ENCODE data around the gene ALOX5AP. TPM values are rescaled to one million over a fixed set of nuclear protein-coding genes. Genes with fewer than 3 reads are reported as not detected.

Gene ALOX5AP
- total RNA-seq, 1 experiment from 2014 or later = not detected

DNA sequence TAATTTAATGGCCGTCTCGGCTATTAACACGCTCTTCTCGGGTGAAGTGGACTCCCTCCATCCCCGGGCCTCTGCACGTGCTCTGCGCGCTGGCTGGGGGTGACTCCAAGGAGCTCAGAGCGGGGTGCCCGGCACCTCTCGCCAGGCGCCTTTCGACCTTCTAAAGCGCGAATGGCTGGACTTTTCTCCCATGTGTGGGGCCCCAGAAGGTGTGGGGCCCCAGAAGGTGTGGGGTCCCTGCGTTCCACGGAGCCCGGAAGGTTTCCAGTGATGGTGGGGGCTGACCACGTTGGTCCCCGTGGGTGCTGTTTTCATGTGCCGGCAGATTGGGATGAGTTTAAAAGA, 3.3 kb upstream of the ALOX5AP start (continued):
- TF ChIP-seq SMAD3 (CRISPR knock-in tag; IDR thresholded peaks at IDR 0.05; ENCODE audit: borderline replicate concordance) (no peak), CREM (CRISPR knock-in tag; IDR thresholded peaks at IDR 0.05) (no peak), RORB (CRISPR knock-in tag; IDR thresholded peaks at IDR 0.05) (no peak), NR2C2 (CRISPR knock-in tag; IDR thresholded peaks at IDR 0.05) (no peak), NFATC4 (CRISPR knock-in tag; IDR thresholded peaks at IDR 0.05) (no peak), NR1H2 (CRISPR knock-in tag; IDR thresholded peaks at IDR 0.05) (no peak), TEAD1 (CRISPR knock-in tag; IDR thresholded peaks at IDR 0.05) (no peak), ZNF263 (CRISPR knock-in tag; IDR thresholded peaks at IDR 0.05; ENCODE audit: low read depth) (no peak)
- TF ChIP-seq, protein P1, sequence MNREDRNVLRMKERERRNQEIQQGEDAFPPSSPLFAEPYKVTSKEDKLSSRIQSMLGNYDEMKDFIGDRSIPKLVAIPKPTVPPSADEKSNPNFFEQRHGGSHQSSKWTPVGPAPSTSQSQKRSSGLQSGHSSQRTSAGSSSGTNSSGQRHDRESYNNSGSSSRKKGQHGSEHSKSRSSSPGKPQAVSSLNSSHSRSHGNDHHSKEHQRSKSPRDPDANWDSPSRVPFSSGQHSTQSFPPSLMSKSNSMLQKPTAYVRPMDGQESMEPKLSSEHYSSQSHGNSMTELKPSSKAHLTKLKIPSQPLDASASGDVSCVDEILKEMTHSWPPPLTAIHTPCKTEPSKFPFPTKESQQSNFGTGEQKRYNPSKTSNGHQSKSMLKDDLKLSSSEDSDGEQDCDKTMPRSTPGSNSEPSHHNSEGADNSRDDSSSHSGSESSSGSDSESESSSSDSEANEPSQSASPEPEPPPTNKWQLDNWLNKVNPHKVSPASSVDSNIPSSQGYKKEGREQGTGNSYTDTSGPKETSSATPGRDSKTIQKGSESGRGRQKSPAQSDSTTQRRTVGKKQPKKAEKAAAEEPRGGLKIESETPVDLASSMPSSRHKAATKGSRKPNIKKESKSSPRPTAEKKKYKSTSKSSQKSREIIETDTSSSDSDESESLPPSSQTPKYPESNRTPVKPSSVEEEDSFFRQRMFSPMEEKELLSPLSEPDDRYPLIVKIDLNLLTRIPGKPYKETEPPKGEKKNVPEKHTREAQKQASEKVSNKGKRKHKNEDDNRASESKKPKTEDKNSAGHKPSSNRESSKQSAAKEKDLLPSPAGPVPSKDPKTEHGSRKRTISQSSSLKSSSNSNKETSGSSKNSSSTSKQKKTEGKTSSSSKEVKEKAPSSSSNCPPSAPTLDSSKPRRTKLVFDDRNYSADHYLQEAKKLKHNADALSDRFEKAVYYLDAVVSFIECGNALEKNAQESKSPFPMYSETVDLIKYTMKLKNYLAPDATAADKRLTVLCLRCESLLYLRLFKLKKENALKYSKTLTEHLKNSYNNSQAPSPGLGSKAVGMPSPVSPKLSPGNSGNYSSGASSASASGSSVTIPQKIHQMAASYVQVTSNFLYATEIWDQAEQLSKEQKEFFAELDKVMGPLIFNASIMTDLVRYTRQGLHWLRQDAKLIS (CRISPR knock-in tag; IDR thresholded peaks at IDR 0.05; ENCODE audit: borderline replicate concordance) = no peak

DNA sequence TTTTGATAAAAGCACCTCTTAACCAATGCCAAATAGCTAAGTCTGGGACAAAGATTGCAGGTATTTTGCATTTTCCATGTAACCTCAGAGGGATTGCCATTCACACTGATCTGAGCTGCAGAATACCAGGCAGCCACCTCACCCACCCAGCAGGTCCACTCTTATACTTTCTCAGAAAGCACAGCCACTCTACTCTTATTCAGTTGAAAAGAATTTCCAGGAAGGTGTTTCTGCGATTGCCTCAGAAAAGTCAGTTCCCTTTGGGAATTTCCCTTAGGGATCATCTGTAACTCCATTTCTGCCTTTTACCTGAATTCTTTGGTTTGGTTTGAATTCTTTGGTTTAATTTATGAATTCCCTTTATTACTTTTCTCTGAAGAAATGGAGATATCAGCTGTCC, 904 bp upstream of the ALOX5AP start:
- Mint-ChIP-seq H3K36me3 (no peaks in the 10 kb centered on the region), H3K4me3 (no peak overlapping the region), H3K9me3 (no peaks in the 10 kb centered on the region), H3K27ac (no peak overlapping the region), H3K27me3 (ENCODE audit: low read depth) (no peaks in the 10 kb centered on the region), H3K4me1 (peaks cover 17% of the 10 kb centered on the region)
- ATAC-seq (no peak), DNase-seq (ENCODE audit: low spot score) (no peak)
- ChIA-PET POLR2A (no interaction called here), CTCF (no interaction called here)
- TF ChIP-seq ZNF232 (CRISPR knock-in tag; IDR thresholded peaks at IDR 0.05) = no peak

DNA sequence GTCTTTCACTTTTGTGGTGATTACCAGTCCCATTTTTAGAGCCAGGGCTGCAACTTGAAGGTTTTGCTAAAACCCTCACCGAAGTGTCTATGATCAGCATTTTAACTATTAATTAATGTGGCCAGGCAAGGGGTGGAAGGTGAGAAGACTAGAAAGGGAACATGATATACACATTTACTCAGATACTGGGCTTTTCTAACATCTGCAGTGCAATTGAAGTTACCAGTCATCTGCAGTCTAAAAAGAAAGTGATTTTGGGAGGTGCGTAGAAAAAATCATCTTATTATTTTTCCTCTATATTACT, 481 bp downstream of the ALOX5AP start:
- no peaks in the 10 kb centered on the region for H3K9me3 Mint-ChIP-seq
- ChIA-PET POLR2A (no interaction called here), CTCF (no interaction called here)
- H3K36me3 Mint-ChIP-seq = no peaks in the 10 kb centered on the region
- no peaks in the 10 kb centered on the region for H3K27me3 Mint-ChIP-seq (ENCODE audit: low read depth)
- no peak overlapping the region for H3K4me3 Mint-ChIP-seq
- no peak for ATAC-seq
- no peak for DNase-seq (ENCODE audit: low spot score)
- H3K4me1 Mint-ChIP-seq = peaks cover 17% of the 10 kb centered on the region
- H3K27ac Mint-ChIP-seq = no peak overlapping the region
- TF ChIP-seq, protein P2, sequence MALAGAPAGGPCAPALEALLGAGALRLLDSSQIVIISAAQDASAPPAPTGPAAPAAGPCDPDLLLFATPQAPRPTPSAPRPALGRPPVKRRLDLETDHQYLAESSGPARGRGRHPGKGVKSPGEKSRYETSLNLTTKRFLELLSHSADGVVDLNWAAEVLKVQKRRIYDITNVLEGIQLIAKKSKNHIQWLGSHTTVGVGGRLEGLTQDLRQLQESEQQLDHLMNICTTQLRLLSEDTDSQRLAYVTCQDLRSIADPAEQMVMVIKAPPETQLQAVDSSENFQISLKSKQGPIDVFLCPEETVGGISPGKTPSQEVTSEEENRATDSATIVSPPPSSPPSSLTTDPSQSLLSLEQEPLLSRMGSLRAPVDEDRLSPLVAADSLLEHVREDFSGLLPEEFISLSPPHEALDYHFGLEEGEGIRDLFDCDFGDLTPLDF (CRISPR knock-in tag; IDR thresholded peaks at IDR 0.05) = no peak
- TF ChIP-seq SOX15 (CRISPR knock-in tag; IDR thresholded peaks at IDR 0.05) (no peak), FOXP1 (CRISPR knock-in tag; IDR thresholded peaks at IDR 0.05; ENCODE audit: borderline replicate concordance) (no peak)
- TF ChIP-seq, protein P3, sequence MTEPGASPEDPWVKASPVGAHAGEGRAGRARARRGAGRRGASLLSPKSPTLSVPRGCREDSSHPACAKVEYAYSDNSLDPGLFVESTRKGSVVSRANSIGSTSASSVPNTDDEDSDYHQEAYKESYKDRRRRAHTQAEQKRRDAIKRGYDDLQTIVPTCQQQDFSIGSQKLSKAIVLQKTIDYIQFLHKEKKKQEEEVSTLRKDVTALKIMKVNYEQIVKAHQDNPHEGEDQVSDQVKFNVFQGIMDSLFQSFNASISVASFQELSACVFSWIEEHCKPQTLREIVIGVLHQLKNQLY (CRISPR knock-in tag; IDR thresholded peaks at IDR 0.05) = no peak
- TF ChIP-seq, protein P4, sequence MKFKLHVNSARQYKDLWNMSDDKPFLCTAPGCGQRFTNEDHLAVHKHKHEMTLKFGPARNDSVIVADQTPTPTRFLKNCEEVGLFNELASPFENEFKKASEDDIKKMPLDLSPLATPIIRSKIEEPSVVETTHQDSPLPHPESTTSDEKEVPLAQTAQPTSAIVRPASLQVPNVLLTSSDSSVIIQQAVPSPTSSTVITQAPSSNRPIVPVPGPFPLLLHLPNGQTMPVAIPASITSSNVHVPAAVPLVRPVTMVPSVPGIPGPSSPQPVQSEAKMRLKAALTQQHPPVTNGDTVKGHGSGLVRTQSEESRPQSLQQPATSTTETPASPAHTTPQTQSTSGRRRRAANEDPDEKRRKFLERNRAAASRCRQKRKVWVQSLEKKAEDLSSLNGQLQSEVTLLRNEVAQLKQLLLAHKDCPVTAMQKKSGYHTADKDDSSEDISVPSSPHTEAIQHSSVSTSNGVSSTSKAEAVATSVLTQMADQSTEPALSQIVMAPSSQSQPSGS (CRISPR knock-in tag; IDR thresholded peaks at IDR 0.05; ENCODE audit: borderline replicate concordance, low read depth) = no peak
- TF ChIP-seq, protein P5, sequence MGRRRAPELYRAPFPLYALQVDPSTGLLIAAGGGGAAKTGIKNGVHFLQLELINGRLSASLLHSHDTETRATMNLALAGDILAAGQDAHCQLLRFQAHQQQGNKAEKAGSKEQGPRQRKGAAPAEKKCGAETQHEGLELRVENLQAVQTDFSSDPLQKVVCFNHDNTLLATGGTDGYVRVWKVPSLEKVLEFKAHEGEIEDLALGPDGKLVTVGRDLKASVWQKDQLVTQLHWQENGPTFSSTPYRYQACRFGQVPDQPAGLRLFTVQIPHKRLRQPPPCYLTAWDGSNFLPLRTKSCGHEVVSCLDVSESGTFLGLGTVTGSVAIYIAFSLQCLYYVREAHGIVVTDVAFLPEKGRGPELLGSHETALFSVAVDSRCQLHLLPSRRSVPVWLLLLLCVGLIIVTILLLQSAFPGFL (CRISPR knock-in tag; IDR thresholded peaks at IDR 0.05; ENCODE audit: borderline replicate concordance) = no peak
